ENCODE results near the gene PIEZO2. TPM values are rescaled to one million over a fixed set of nuclear protein-coding genes. Genes with fewer than 3 reads are reported as not detected.

The PIEZO2 gene
- total and polyA plus RNA-seq, 2 donors (not counting 1 experiment from before 2014, with no cell fraction given): not detected

DNA sequence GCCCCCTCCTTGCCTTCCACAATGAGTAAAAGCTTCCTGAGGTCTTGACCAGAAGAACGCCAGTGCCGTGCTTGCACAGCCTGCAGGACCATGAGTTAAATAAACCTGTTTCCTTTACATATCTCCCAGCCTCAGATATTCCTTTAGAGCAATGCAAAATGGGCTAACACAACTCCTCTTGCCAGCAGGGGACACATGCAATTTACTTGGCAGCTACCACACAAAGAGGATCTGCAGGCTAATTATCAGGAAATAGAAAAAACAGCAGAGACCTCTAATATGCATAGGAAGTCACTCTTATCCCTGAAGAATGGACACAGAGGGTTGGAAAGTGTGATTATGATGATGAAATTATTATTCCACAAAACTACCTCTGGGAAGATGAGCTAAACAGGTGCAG is 114.0 kb downstream of the PIEZO2 start:
- Mint-ChIP-seq H3K4me3 (no peak overlapping the region), H3K4me1 (no peaks in the 10 kb centered on the region), H3K27ac (no peak overlapping the region), H3K27me3 (no peaks in the 10 kb centered on the region), H3K9me3 (ENCODE audit: insufficient read depth) (no peaks in the 10 kb centered on the region)
- Histone ChIP-seq H3K27me3 (replicated peaks in 1 of 4; ENCODE audit: control extremely low read depth in 1 of 4, control insufficient read depth in 3 of 4, insufficient read depth in 4 of 4, low read length in 3 of 4) (no peaks in the 10 kb centered on the region), H3K9ac (ENCODE audit: low read length) (no peak overlapping the region), H3K9me3 (ENCODE audit: control extremely low read depth in 1 of 3, control insufficient read depth in 2 of 3, insufficient read depth in 1 of 3, low read length in 2 of 3) (no peaks in the 10 kb centered on the region), H3K79me2 (ENCODE audit: control insufficient read depth, insufficient read depth, low read length) (no peaks in the 10 kb centered on the region), H4K20me1 (ENCODE audit: control insufficient read depth, insufficient read depth, low read length, poor library complexity, severe bottlenecking) (no peaks in the 10 kb centered on the region), H3K4me3 (ENCODE audit: control extremely low read depth in 1 of 5, extremely low read depth in 1 of 5, insufficient read depth in 1 of 5, low read depth in 2 of 5, low read length in 4 of 5) (no peak overlapping the region), H2AFZ (ENCODE audit: insufficient read depth, low read depth, low read length, poor library complexity, severe bottlenecking) (no peak overlapping the region), H3K4me1 (ENCODE audit: control insufficient read depth in 2 of 2, insufficient read depth in 2 of 2, low read length in 2 of 2) (no peaks in the 10 kb centered on the region), H3K4me2 (replicated peaks; ENCODE audit: low read depth, low read length, poor library complexity, severe bottlenecking) (no peak overlapping the region), H3K36me3 (replicated peaks in 1 of 2; ENCODE audit: control extremely low read depth in 1 of 2, control insufficient read depth in 1 of 2, extremely low read depth in 1 of 2, insufficient read depth in 2 of 2, low read length in 1 of 2) (no peaks in the 10 kb centered on the region), H3K27ac (ENCODE audit: low read length in 2 of 2) (no peak overlapping the region)
- POLR2A ChIA-PET: no interaction called here
- WGBS (ENCODE audit: insufficient coverage): 86% methylated on average over 2 of the region's 2 CpGs
- ATAC-seq (ENCODE audit: low read depth): no peak
- DNase-seq: no peak
- CTCF ChIA-PET: no interaction called here
- intact Hi-C loops (cut with micrococcal nuclease): no loop called here
- no peak for TF ChIP-seq EZH2 (IDR thresholded peaks at IDR 0.05; ENCODE audit: borderline replicate concordance, insufficient read depth, low read depth, low read length, poor library complexity, severe bottlenecking)
- TF ChIP-seq, protein P1, sequence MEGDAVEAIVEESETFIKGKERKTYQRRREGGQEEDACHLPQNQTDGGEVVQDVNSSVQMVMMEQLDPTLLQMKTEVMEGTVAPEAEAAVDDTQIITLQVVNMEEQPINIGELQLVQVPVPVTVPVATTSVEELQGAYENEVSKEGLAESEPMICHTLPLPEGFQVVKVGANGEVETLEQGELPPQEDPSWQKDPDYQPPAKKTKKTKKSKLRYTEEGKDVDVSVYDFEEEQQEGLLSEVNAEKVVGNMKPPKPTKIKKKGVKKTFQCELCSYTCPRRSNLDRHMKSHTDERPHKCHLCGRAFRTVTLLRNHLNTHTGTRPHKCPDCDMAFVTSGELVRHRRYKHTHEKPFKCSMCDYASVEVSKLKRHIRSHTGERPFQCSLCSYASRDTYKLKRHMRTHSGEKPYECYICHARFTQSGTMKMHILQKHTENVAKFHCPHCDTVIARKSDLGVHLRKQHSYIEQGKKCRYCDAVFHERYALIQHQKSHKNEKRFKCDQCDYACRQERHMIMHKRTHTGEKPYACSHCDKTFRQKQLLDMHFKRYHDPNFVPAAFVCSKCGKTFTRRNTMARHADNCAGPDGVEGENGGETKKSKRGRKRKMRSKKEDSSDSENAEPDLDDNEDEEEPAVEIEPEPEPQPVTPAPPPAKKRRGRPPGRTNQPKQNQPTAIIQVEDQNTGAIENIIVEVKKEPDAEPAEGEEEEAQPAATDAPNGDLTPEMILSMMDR (IDR thresholded peaks at IDR 0.05): no peak

DNA sequence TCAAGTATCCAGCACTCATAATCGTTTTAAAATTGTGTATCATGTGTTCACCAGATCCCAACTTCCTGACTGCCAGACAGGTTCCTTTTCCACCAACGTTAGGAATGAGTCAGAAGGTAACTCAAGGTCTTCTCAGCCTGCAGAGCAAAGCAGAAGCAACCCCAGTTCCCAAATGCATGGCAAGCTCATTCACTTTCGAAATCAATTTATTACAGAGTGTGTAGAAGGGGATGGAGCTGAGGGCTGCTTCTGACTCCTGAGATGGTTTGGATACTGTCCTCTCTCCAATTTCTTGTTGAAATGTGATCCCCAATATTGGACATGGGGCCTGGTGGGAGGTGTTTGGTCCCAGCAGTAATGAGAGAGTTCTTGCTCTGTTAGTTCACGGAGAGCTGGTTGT is 114.5 kb downstream of the PIEZO2 start:
- Mint-ChIP-seq H3K4me3 (no peak overlapping the region), H3K27ac (no peak overlapping the region), H3K27me3 (no peaks in the 10 kb centered on the region), H3K4me1 (no peaks in the 10 kb centered on the region), H3K9me3 (ENCODE audit: insufficient read depth) (no peaks in the 10 kb centered on the region)
- H3K36me3 ChIP-seq (replicated peaks in 1 of 2; ENCODE audit: control extremely low read depth in 1 of 2, control insufficient read depth in 1 of 2, extremely low read depth in 1 of 2, insufficient read depth in 2 of 2, low read length in 1 of 2): no peaks in the 10 kb centered on the region
- no peak for ATAC-seq (ENCODE audit: low read depth)
- ChIA-PET POLR2A (no interaction called here), CTCF (no interaction called here)
- H3K4me2 ChIP-seq (replicated peaks; ENCODE audit: low read depth, low read length, poor library complexity, severe bottlenecking): no peak overlapping the region
- no peak overlapping the region for H3K9ac ChIP-seq (ENCODE audit: low read length)
- H4K20me1 ChIP-seq (ENCODE audit: control insufficient read depth, insufficient read depth, low read length, poor library complexity, severe bottlenecking): no peaks in the 10 kb centered on the region
- no peak overlapping the region for H3K27ac ChIP-seq (ENCODE audit: low read length in 2 of 2)
- 100% methylated on average over 1 of the region's 4 CpGs for WGBS (ENCODE audit: insufficient coverage)
- intact Hi-C loops (cut with micrococcal nuclease): no loop called here
- H3K79me2 ChIP-seq (ENCODE audit: control insufficient read depth, insufficient read depth, low read length): no peaks in the 10 kb centered on the region
- no peak overlapping the region for H3K4me3 ChIP-seq (ENCODE audit: control extremely low read depth in 1 of 5, extremely low read depth in 1 of 5, insufficient read depth in 1 of 5, low read depth in 2 of 5, low read length in 4 of 5)
- H2AFZ ChIP-seq (ENCODE audit: insufficient read depth, low read depth, low read length, poor library complexity, severe bottlenecking): no peak overlapping the region
- DNase-seq: no peak
- no peaks in the 10 kb centered on the region for H3K9me3 ChIP-seq (ENCODE audit: control extremely low read depth in 1 of 3, control insufficient read depth in 2 of 3, insufficient read depth in 1 of 3, low read length in 2 of 3)
- TF ChIP-seq, protein P1 (IDR thresholded peaks at IDR 0.05): no peak
- no peaks in the 10 kb centered on the region for H3K4me1 ChIP-seq (ENCODE audit: control insufficient read depth in 2 of 2, insufficient read depth in 2 of 2, low read length in 2 of 2)
- H3K27me3 ChIP-seq (replicated peaks in 1 of 4; ENCODE audit: control extremely low read depth in 1 of 4, control insufficient read depth in 3 of 4, insufficient read depth in 4 of 4, low read length in 3 of 4): no peaks in the 10 kb centered on the region

Data from B cell (primary cell).